ENCODE results near the gene RPS6KA1.
A peak's percentile ranks its signal among the peaks of the same experiment; 100 is the strongest.

Gene RPS6KA1

DNA sequence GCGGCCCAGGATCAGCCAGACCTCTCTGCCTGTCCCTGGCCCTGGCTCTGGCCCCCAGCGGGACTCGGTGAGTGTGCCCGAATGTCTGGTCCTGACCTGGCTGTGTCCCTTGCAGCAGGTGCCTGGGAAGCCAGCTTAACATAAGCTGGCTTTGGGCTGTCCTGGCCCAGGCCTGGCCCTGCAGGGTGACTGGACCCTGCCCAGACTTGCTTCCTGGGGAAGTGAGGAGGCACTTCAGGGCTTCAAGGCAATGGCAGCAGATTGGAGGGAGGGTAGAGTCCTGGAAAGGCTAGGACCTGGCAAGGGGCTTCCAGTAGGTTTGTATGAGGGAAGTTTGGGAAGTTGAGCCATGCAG is 16.4 kb downstream of the RPS6KA1 start:
- Histone ChIP-seq H3K4me2 (ENCODE audit: low read length) (peak overlapping the region; percentile 87), H4K20me1 (ENCODE audit: control insufficient read depth, insufficient read depth, low read depth, low read length) (no peaks in the 10 kb centered on the region), H3K36me3 (ENCODE audit: control insufficient read depth, low read length) (peaks cover 26% of the 10 kb centered on the region), H3K27ac (ENCODE audit: low read depth, low read length) (peak overlapping the region; percentile 49), H3K4me1 (ENCODE audit: control insufficient read depth, low read length) (peaks cover 64% of the 10 kb centered on the region), H3K4me3 (ENCODE audit: low read length) (peak overlapping the region; percentile 85), H3K79me2 (ENCODE audit: control insufficient read depth, low read length) (peaks cover 36% of the 10 kb centered on the region), H3F3A (ENCODE audit: control insufficient read depth, insufficient read depth) (peaks cover 17% of the 10 kb centered on the region), H3K9me3 (ENCODE audit: control insufficient read depth, insufficient read depth, low read length) (no peaks in the 10 kb centered on the region), H3K9me2 (replicated peaks; ENCODE audit: control insufficient read depth, low read length) (no peaks in the 10 kb centered on the region), H3K27me3 (ENCODE audit: control insufficient read depth, low read length) (no peaks in the 10 kb centered on the region)
- TF ChIP-seq, protein P1, sequence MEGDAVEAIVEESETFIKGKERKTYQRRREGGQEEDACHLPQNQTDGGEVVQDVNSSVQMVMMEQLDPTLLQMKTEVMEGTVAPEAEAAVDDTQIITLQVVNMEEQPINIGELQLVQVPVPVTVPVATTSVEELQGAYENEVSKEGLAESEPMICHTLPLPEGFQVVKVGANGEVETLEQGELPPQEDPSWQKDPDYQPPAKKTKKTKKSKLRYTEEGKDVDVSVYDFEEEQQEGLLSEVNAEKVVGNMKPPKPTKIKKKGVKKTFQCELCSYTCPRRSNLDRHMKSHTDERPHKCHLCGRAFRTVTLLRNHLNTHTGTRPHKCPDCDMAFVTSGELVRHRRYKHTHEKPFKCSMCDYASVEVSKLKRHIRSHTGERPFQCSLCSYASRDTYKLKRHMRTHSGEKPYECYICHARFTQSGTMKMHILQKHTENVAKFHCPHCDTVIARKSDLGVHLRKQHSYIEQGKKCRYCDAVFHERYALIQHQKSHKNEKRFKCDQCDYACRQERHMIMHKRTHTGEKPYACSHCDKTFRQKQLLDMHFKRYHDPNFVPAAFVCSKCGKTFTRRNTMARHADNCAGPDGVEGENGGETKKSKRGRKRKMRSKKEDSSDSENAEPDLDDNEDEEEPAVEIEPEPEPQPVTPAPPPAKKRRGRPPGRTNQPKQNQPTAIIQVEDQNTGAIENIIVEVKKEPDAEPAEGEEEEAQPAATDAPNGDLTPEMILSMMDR (IDR thresholded peaks at IDR 0.05; ENCODE audit: low read depth, low read length, poor library complexity, severe bottlenecking) = no peak
- no peak for TF ChIP-seq EZH2phosphoT487 (IDR thresholded peaks at IDR 0.05; ENCODE audit: borderline replicate concordance, low read length)

DNA sequence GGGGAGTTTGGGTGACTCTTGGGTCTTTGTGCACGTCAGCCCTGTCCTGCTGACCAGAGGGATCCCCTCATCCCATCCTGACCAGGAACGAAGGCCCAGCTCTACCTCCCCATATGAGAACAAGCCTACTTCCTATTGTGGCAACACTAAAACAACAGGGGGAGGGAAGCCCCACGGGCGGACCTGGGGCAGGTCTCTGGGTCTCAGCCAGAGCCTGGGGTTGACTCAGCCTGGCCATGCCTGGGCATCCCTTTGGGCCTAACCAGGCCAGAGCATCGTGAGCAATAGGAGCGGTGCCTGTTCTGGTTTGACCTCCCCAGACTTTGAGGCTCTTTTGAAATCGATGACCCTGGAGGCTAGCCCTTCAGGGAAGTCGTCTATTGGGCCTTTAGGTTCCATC is 16.8 kb downstream of the RPS6KA1 start:
- peak overlapping the region; percentile 87 for H3K4me2 ChIP-seq (ENCODE audit: low read length)
- no peaks in the 10 kb centered on the region for H3K9me2 ChIP-seq (replicated peaks; ENCODE audit: control insufficient read depth, low read length)
- H3K4me1 ChIP-seq (ENCODE audit: control insufficient read depth, low read length) = peaks cover 60% of the 10 kb centered on the region
- peak overlapping the region; percentile 85 for H3K4me3 ChIP-seq (ENCODE audit: low read length)
- H3K27ac ChIP-seq (ENCODE audit: low read depth, low read length) = peak overlapping the region; percentile 49
- peaks cover 15% of the 10 kb centered on the region for H3F3A ChIP-seq (ENCODE audit: control insufficient read depth, insufficient read depth)
- TF ChIP-seq, protein P1 (IDR thresholded peaks at IDR 0.05; ENCODE audit: low read depth, low read length, poor library complexity, severe bottlenecking) = no peak
- TF ChIP-seq EZH2phosphoT487 (IDR thresholded peaks at IDR 0.05; ENCODE audit: borderline replicate concordance, low read length) = no peak
- no peaks in the 10 kb centered on the region for H3K27me3 ChIP-seq (ENCODE audit: control insufficient read depth, low read length)
- peaks cover 30% of the 10 kb centered on the region for H3K36me3 ChIP-seq (ENCODE audit: control insufficient read depth, low read length)
- H4K20me1 ChIP-seq (ENCODE audit: control insufficient read depth, insufficient read depth, low read depth, low read length) = no peaks in the 10 kb centered on the region
- H3K79me2 ChIP-seq (ENCODE audit: control insufficient read depth, low read length) = peaks cover 36% of the 10 kb centered on the region
- no peaks in the 10 kb centered on the region for H3K9me3 ChIP-seq (ENCODE audit: control insufficient read depth, insufficient read depth, low read length)

DNA sequence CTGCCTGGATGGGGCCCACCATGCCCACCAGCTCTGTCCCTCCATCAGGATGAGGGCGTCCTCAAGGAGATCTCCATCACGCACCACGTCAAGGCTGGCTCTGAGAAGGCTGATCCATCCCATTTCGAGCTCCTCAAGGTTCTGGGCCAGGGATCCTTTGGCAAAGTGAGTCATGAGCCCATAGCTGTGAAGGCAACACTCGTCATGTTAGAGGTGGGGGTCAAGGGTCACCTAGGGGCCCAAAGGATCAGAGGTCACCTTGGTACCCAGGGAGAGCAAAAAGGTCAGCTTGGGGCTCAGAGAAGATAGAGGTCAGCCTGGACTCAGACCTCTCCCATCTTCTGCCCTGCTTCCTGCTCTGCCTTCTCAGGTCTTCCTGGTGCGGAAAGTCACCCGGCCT is 17.3 kb downstream of the RPS6KA1 start:
- TF ChIP-seq EZH2phosphoT487 (IDR thresholded peaks at IDR 0.05; ENCODE audit: borderline replicate concordance, low read length) = no peak
- TF ChIP-seq, protein P1 (IDR thresholded peaks at IDR 0.05; ENCODE audit: low read depth, low read length, poor library complexity, severe bottlenecking) = no peak
- Histone ChIP-seq H3K36me3 (ENCODE audit: control insufficient read depth, low read length) (peaks cover 34% of the 10 kb centered on the region), H3K4me2 (ENCODE audit: low read length) (peak overlapping the region; percentile 87), H3K79me2 (ENCODE audit: control insufficient read depth, low read length) (peaks cover 36% of the 10 kb centered on the region), H3K27ac (ENCODE audit: low read depth, low read length) (no peak overlapping the region), H3F3A (ENCODE audit: control insufficient read depth, insufficient read depth) (peaks cover 12% of the 10 kb centered on the region), H3K9me3 (ENCODE audit: control insufficient read depth, insufficient read depth, low read length) (no peaks in the 10 kb centered on the region), H3K4me1 (ENCODE audit: control insufficient read depth, low read length) (peaks cover 56% of the 10 kb centered on the region), H4K20me1 (ENCODE audit: control insufficient read depth, insufficient read depth, low read depth, low read length) (no peaks in the 10 kb centered on the region), H3K4me3 (ENCODE audit: low read length) (peak overlapping the region; percentile 85), H3K27me3 (ENCODE audit: control insufficient read depth, low read length) (no peaks in the 10 kb centered on the region), H3K9me2 (replicated peaks; ENCODE audit: control insufficient read depth, low read length) (no peaks in the 10 kb centered on the region)

Data from DOHH2 (cell line).